ENCODE measurements around the gene FOXO4. TPM values are rescaled to one million over a fixed set of nuclear protein-coding genes. Genes with fewer than 3 reads are reported as not detected.

Gene FOXO4, protein sequence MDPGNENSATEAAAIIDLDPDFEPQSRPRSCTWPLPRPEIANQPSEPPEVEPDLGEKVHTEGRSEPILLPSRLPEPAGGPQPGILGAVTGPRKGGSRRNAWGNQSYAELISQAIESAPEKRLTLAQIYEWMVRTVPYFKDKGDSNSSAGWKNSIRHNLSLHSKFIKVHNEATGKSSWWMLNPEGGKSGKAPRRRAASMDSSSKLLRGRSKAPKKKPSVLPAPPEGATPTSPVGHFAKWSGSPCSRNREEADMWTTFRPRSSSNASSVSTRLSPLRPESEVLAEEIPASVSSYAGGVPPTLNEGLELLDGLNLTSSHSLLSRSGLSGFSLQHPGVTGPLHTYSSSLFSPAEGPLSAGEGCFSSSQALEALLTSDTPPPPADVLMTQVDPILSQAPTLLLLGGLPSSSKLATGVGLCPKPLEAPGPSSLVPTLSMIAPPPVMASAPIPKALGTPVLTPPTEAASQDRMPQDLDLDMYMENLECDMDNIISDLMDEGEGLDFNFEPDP
- polyA plus RNA-seq: not detected in 2 replicates

DNA sequence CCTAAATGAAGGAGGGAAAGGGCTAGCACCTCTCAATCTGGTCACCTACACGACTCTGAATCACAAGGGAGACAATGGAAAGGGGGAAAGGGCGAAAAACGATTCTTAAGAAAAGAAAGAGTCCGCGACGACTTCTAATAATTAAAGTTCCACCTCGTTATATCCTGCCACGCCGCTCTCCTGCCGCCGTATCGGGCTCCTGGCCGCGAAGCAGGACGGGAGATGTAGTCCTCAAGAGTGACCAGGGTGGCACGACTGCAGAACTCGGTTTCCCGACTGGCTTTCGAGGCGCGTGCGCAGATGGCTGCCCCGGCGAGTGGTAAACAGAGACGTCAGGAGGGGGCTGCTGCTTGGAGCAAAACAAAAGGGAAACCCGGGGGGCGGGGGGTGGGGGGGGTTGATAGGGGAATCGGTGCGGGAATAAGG, at the start of gene FOXO4:
Gene FOXO4 (plus strand): TSS at position 297 of the 426 bp plus-strand sequence. CDS start 678 bp downstream, outside the sequence.

DNA sequence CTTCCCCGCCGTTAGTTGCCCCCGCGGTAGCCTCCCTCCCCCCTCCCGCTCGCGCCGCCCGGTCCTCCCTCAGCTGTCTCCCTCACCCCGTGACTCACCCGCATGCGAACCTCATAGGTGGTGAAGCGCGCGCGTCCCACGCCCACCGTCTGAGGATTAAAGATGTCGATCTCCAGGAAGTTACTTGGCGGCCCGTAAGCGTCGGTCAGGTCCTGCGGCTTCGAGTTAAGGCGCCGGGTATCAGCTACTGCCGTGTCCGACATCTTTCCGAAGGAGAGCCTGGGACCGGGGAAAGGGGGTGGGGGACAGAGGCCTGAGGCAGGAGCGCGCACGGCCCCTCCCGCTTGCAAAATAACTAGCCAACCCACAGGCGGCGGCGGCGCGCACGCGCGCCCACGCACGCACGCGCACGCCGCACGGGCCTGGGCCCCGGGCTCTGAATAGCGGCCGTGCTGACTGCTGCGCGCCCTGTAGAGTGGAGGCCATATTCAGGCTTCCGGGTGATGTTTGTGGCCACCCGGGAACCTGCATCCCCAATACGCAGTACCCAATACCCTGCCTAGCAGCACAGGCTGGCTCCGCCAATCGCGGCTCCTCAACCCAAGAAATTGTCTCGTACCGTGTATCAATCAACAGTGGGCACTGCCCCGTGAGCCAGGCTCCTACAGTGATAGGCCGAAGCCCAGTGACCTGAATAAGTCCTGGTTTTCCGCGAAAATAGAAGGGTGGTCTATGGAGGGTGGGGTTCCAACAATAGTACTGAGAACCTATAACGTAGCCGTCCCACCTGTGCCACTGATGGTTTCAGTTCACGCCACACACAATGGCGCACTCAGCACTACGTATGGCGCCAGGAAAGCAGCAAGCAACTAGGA, 27.4 kb upstream of the FOXO4 start, which contains the start of gene SNX12:
Gene SNX12 (minus strand): TSS at position 291 of the 875 bp plus-strand sequence. CDS start 28 bp downstream, at position 263.

DNA sequence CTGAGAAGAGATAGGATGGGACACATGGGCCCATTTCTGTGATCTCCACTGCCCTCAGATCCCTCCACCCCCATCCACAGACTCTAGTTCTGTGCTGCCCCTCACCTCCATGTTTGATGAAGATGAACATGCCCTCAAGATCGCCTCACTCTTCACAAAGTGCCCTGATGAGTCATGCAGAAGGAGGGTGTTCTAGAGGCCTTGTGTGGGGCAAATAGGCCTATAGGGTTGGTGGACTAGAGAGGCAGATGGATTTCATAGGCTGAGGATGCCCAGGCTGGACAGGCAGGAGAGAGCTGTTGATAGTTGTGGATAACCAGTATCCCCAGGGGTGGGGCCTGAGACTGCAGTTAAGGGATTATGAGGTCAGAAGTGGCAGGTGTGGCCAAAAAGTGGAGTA, 10.8 kb downstream of the FOXO4 start, which contains the start of gene CXorf65:
Gene CXorf65 (minus strand): TSS at position 314 of the 400 bp plus-strand sequence. CDS start 184 bp downstream, at position 130.

DNA sequence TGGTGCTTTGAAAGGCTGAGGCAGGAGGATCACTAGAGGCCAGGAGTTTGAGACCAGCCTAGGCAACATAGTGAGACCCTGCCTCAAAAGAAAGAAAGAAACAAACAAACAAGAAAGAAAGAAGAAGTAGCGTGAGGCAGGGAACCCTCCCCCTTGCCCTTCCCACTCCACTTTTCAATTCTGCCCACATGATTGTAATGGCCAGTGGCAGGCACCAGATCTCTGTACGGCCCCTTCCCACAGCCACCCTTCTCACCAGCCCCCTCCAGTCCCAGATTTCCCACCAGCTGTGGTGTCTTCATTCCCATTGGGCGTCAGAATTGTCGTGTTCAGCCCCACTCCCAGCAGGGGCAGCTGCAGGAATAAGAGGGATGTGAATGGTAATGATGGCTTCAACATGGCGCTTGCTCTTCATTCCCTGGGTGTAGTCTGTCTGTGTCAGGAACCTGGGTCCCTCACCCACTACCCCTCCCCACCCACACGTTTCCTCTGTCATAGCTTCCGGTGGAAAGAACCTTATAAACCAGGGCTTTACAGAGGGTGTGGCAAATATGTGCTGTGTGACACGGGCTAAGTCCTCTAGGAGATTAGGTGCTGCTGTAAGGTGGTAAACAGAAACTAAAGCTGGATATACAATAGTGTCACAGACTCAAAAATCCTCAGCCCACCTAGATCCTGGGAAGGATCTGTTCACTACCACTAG, 15.6 kb downstream of the FOXO4 start, which contains the start of gene IL2RG:
Gene IL2RG (minus strand): TSS at position 437 of the 703 bp plus-strand sequence. CDS start 38 bp downstream, at position 399.

DNA sequence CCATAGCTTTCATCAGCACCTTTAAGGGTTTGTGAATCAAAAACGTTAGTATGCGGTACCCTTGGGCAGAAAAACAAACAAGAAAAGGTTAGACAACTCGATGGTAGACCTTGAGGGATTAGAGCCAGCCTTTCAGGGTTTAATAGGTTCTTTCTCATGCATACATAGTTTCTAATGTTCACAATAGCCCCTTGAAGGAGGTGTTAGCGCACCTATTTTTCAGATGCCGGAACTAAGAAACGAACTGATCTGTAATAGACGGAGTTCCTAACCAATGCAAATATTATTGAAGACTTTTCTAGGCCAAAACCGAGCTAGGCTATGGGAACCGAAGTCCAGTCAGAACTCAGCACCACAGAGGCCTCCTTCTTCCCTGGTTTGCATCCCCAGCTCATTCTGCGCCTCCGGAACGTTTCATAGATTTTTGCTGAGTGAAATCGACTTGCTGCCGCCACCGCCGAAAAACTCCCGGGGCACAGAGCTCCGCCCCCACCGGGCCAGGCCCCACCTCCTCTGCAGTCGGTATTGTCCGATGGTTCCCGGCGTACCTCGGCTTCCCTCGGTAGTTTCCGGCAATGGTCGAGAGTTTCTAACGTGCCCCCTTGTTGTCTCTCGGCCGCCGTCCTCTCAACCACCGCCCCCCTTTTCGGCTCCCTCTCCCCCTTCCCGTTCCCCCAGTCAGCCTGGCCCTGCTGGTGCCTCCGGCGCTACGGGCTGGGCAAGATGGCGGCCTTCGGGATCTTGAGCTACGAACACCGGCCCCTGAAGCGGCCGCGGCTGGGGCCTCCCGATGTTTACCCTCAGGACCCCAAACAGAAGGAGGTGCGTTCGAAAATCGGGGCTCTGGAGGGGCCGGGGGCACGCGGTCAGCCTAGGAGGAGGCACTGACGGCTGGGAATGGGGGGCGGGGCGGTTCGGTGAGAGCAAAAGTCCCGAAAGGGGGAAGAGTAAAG, 22.7 kb downstream of the FOXO4 start, which contains the start of gene MED12:
Gene MED12 (plus strand): TSS at position 565 of the 953 bp plus-strand sequence. CDS start 159 bp downstream, at position 724.

DNA sequence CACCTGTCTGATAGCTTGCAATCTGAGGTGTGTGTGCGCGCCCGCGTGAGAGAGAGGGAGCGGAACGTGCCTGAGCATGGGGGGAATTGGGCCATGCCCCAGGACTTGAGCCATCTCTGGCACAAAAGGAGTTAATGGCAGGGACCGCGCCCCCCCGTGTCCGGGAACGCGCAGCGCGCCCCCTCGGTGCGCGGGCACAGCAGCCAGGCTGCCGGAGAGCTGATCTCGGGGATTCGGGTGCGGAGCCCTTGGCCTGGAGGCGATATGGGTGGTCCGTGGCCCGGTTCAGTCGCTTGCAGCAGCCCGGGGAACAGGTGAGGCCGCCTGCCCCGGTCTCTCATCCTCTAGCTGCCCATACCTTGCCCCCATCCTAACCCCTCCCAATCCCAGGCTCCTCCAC, 49.0 kb downstream of the FOXO4 start, which contains the start of gene NLGN3:
Gene NLGN3 (plus strand): TSS at position 191 of the 400 bp plus-strand sequence. CDS start 2,909 bp downstream, outside the sequence.

Other genes starting within 250 kb of the FOXO4 start
- gene TEX11, start 187.1 kb upstream of the FOXO4 start, polyA plus RNA-seq: not detected in 2 replicates
- gene SLC7A3, start 164.8 kb upstream of the FOXO4 start, polyA plus RNA-seq: not detected in 2 replicates
- 22.0 and 41.6 TPM in 2 replicates for gene SNX12, start 27.5 kb upstream of the FOXO4 start, polyA plus RNA-seq
- not detected in 2 replicates for gene CXorf65, start 10.9 kb downstream of the FOXO4 start, polyA plus RNA-seq
- gene IL2RG, start 15.7 kb downstream of the FOXO4 start, polyA plus RNA-seq: not detected in 2 replicates
- gene MED12, start 22.7 kb downstream of the FOXO4 start, polyA plus RNA-seq: 0.77 and 1.0 TPM in 2 replicates
- gene NLGN3, start 49.0 kb downstream of the FOXO4 start, polyA plus RNA-seq: 16.1 and 16.4 TPM in 2 replicates
- 1.0 TPM in 1 of 2 replicates, not detected in the other for gene GJB1, start 127.4 kb downstream of the FOXO4 start, polyA plus RNA-seq
- gene ZMYM3, start 158.3 kb downstream of the FOXO4 start, polyA plus RNA-seq: 4.8 and 5.6 TPM in 2 replicates
- gene NONO, start 187.8 kb downstream of the FOXO4 start, polyA plus RNA-seq: 68.0 and 71.7 TPM in 2 replicates
- gene ITGB1BP2, start 205.9 kb downstream of the FOXO4 start, polyA plus RNA-seq: not detected in 2 replicates